Measurements from ENCODE around the gene TCP11. TPM values are rescaled to one million over a fixed set of nuclear protein-coding genes. Genes with fewer than 3 reads are reported as not detected.

The TCP11 gene
- polyA plus RNA-seq, 1 of the 3 experiments (the other 2 are of a cell fraction), result 0.16 TPM

DNA sequence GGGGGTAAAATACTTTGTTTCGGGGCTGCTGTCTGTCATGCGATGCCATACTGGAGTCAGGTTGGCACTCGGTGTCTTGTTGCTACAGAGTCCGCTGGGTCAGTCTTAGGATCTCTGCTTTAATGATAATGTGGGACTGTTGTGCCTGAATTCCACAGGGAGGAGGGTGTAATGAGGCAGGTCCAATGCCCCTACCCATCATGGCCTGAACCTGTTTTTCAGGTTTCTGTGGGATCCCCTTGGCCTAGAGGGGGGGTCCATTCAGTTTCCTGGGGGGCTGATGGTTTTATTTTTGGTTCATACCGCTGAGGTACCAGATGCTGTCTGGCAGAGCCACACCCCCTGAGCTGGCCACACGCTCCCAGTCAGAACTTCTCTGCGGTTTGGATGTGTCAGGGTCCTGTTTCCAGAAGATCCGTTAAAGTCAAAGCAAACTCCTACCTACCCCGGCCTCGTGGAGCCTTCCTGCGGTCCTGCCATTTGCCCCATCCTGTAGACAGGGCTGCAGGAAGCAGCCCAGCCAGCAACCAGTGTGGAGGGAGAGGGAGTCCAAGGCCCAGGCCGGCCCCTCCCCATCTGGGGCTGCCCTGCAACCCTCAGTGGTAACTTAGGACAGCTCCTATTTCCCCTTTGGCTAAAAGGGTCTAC lies 69.7 kb downstream of the TCP11 start:
- Histone ChIP-seq H3K27ac (ENCODE audit: low read depth in 2 of 2, low read length in 1 of 2) (no peak overlapping the region), H3K36me3 (replicated peaks in 1 of 2; ENCODE audit: control insufficient read depth in 1 of 2, insufficient read depth in 2 of 2, low read length in 1 of 2) (no peaks in the 10 kb centered on the region), H3K4me2 (no peak overlapping the region), H3K9me3 (no peaks in the 10 kb centered on the region), H3K27me3 (ENCODE audit: insufficient read depth) (no peaks in the 10 kb centered on the region), H3K4me1 (ENCODE audit: control insufficient read depth in 1 of 2, insufficient read depth in 2 of 2, low read depth in 1 of 2, low read length in 1 of 2) (peaks cover 0 to 3% of the 10 kb centered on the region in 2 experiments; a peak in 1 of 4 replicates), H3K9ac (no peak overlapping the region), H3K4me3 (ENCODE audit: low read depth in 2 of 2, low read length in 1 of 2) (no peak overlapping the region), H3K79me2 (ENCODE audit: insufficient read depth) (no peaks in the 10 kb centered on the region), H2AFZ (ENCODE audit: low read depth) (no peak overlapping the region), H3F3A (replicated peaks; ENCODE audit: insufficient read depth) (no peaks in the 10 kb centered on the region), H4K20me1 (ENCODE audit: insufficient read depth) (no peaks in the 10 kb centered on the region), H3K9me2 (no peaks in the 10 kb centered on the region)
- 93% methylated on average over 9 of the region's 12 CpGs for WGBS (ENCODE audit: low lambda C conversion rate)
- no peak for DNase-seq
- POLR2A ChIA-PET, result no interaction called here
- TF ChIP-seq, protein P1, sequence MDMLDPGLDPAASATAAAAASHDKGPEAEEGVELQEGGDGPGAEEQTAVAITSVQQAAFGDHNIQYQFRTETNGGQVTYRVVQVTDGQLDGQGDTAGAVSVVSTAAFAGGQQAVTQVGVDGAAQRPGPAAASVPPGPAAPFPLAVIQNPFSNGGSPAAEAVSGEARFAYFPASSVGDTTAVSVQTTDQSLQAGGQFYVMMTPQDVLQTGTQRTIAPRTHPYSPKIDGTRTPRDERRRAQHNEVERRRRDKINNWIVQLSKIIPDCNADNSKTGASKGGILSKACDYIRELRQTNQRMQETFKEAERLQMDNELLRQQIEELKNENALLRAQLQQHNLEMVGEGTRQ (IDR thresholded peaks at IDR 0.05; ENCODE audit: borderline replicate concordance, low read depth, low read length), result no peak
- no peak for TF ChIP-seq TCF12 (IDR thresholded peaks at IDR 0.05)
- CTCF ChIA-PET, result interaction anchor here (1.5 kb wide), 1 partner anchor 22 kb away, joined by 3 read pairs; no protein-coding TSS in a partner anchor

DNA sequence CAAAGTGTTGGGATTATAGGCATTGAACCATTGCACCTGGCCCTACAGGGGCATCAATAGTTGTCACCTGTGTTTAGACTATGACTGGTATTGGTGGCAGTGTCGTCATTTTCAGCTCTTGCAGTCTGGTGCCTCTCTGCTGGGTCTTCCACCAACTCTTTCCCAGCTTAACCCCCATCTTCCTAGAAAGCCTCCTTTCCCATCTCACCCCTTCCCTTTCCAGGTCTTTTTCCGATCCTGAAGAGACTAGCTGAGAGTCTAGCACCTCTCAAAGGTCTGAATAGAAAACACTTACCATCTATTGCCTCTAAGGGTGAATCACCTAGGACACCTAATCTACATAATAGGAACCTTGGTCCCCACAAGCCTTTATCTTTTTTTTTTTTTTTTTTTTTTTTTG lies 71.0 kb downstream of the TCP11 start:
- TF ChIP-seq FOSL2 (IDR thresholded peaks at IDR 0.05; ENCODE audit: borderline replicate concordance, low read depth) (no peak), MEF2A (IDR thresholded peaks at IDR 0.05; ENCODE audit: borderline replicate concordance, low read depth) (no peak), USF1 (IDR thresholded peaks at IDR 0.05; ENCODE audit: borderline replicate concordance, low read depth) (no peak), POLR2AphosphoS5 (IDR thresholded peaks at IDR 0.05; ENCODE audit: low read depth, low read length) (no peak), EZH2phosphoT487 (IDR thresholded peaks at IDR 0.05; ENCODE audit: borderline replicate concordance, low read depth) (no peak), FOXJ3 (CRISPR knock-in tag; IDR thresholded peaks at IDR 0.05) (no peak)
- no peaks in the 10 kb centered on the region for H3K27me3 ChIP-seq (ENCODE audit: insufficient read depth)
- H3K4me3 ChIP-seq (ENCODE audit: low read depth in 2 of 2, low read length in 1 of 2), result no peak overlapping the region
- H4K20me1 ChIP-seq (ENCODE audit: insufficient read depth), result no peaks in the 10 kb centered on the region
- H3K9me3 ChIP-seq, result no peaks in the 10 kb centered on the region
- no peak overlapping the region for H3K27ac ChIP-seq (ENCODE audit: low read depth in 2 of 2, low read length in 1 of 2)
- 91% methylated on average over 2 of the region's 2 CpGs for WGBS (ENCODE audit: low lambda C conversion rate)
- ChIA-PET CTCF (interaction anchor here (1.5 kb wide), 1 partner anchor 70 kb away, joined by 5 read pairs; no protein-coding TSS in a partner anchor), POLR2A (no interaction called here)
- no peak overlapping the region for H3K9ac ChIP-seq
- peaks cover 0 to 1% of the 10 kb centered on the region in 2 experiments for H3K36me3 ChIP-seq (replicated peaks in 1 of 2; ENCODE audit: control insufficient read depth in 1 of 2, insufficient read depth in 2 of 2, low read length in 1 of 2)
- H2AFZ ChIP-seq (ENCODE audit: low read depth), result no peak overlapping the region
- no peaks in the 10 kb centered on the region for H3K9me2 ChIP-seq
- no peak for DNase-seq
- no peaks in the 10 kb centered on the region for H3F3A ChIP-seq (replicated peaks; ENCODE audit: insufficient read depth)
- no peaks in the 10 kb centered on the region for H3K79me2 ChIP-seq (ENCODE audit: insufficient read depth)
- H3K4me2 ChIP-seq, result no peak overlapping the region
- H3K4me1 ChIP-seq (ENCODE audit: control insufficient read depth in 1 of 2, insufficient read depth in 2 of 2, low read depth in 1 of 2, low read length in 1 of 2), result peaks cover 0 to 3% of the 10 kb centered on the region in 2 experiments; a peak in 1 of 4 replicates

- H4K20me1 ChIP-seq (ENCODE audit: insufficient read depth), result no peaks in the 10 kb centered on the region
- H3K4me3 ChIP-seq (ENCODE audit: low read depth in 2 of 2, low read length in 1 of 2), result no peak overlapping the region
- TF ChIP-seq, protein P2, sequence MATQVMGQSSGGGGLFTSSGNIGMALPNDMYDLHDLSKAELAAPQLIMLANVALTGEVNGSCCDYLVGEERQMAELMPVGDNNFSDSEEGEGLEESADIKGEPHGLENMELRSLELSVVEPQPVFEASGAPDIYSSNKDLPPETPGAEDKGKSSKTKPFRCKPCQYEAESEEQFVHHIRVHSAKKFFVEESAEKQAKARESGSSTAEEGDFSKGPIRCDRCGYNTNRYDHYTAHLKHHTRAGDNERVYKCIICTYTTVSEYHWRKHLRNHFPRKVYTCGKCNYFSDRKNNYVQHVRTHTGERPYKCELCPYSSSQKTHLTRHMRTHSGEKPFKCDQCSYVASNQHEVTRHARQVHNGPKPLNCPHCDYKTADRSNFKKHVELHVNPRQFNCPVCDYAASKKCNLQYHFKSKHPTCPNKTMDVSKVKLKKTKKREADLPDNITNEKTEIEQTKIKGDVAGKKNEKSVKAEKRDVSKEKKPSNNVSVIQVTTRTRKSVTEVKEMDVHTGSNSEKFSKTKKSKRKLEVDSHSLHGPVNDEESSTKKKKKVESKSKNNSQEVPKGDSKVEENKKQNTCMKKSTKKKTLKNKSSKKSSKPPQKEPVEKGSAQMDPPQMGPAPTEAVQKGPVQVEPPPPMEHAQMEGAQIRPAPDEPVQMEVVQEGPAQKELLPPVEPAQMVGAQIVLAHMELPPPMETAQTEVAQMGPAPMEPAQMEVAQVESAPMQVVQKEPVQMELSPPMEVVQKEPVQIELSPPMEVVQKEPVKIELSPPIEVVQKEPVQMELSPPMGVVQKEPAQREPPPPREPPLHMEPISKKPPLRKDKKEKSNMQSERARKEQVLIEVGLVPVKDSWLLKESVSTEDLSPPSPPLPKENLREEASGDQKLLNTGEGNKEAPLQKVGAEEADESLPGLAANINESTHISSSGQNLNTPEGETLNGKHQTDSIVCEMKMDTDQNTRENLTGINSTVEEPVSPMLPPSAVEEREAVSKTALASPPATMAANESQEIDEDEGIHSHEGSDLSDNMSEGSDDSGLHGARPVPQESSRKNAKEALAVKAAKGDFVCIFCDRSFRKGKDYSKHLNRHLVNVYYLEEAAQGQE (IDR thresholded peaks at IDR 0.05; ENCODE audit: low read depth, low read length), result no peak
- TF ChIP-seq EP300 (IDR thresholded peaks at IDR 0.05; ENCODE audit: borderline replicate concordance in 1 of 2, low read depth in 1 of 2, low read length in 1 of 2) (no peak), NFIC (IDR thresholded peaks at IDR 0.05; ENCODE audit: borderline replicate concordance) (no peak), MEF2A (IDR thresholded peaks at IDR 0.05; ENCODE audit: borderline replicate concordance, low read depth) (no peak), MXI1 (IDR thresholded peaks at IDR 0.05; ENCODE audit: low read depth, low read length) (no peak)
- H3K9ac ChIP-seq, result no peak overlapping the region
- no peaks in the 10 kb centered on the region for H3F3A ChIP-seq (replicated peaks; ENCODE audit: insufficient read depth)
- no peaks in the 10 kb centered on the region for H3K9me3 ChIP-seq
- peaks cover 0 to 8% of the 10 kb centered on the region in 2 experiments for H3K36me3 ChIP-seq (replicated peaks in 1 of 2; ENCODE audit: control insufficient read depth in 1 of 2, insufficient read depth in 2 of 2, low read length in 1 of 2)
- no peak for DNase-seq
- ChIA-PET CTCF (interaction anchor here (0.7 to 1.5 kb wide), 2 partner anchors 71 to 172 kb away, joined by 3 to 5 read pairs; no protein-coding TSS in a partner anchor), POLR2A (no interaction called here)
- H3K9me2 ChIP-seq, result no peaks in the 10 kb centered on the region
- no peak overlapping the region for H2AFZ ChIP-seq (ENCODE audit: low read depth)
- no peaks in the 10 kb centered on the region for H3K79me2 ChIP-seq (ENCODE audit: insufficient read depth)
- no peaks in the 10 kb centered on the region for H3K27me3 ChIP-seq (ENCODE audit: insufficient read depth)
- WGBS (ENCODE audit: low lambda C conversion rate), result 95% methylated on average over 2 of the region's 2 CpGs
- no peak overlapping the region for H3K4me2 ChIP-seq
- H3K27ac ChIP-seq (ENCODE audit: low read depth in 2 of 2, low read length in 1 of 2), result no peak overlapping the region
- peaks cover 0 to 3% of the 10 kb centered on the region in 2 experiments; a peak in 1 of 4 replicates for H3K4me1 ChIP-seq (ENCODE audit: control insufficient read depth in 1 of 2, insufficient read depth in 2 of 2, low read depth in 1 of 2, low read length in 1 of 2)
Observed at GRCh38 chr6:35069262-35069661, 71.9 kb downstream of the TCP11 start.

All from SK-N-SH (cell line).